GM19240 (cell line): ENCODE data around the gene KIAA0040.

Experiments used
- DNase-seq: peaks from one replicate; pipeline ENCODE4 v3.0.0; 2011; ENCODE audit warnings: low spot score; ENCODE audit not compliant: insufficient read length

Gene KIAA0040

GRCh38 chr1:175200678-175201521 is 8.3 kb upstream of the KIAA0040 start:
- no peak for DNase-seq

DNA sequence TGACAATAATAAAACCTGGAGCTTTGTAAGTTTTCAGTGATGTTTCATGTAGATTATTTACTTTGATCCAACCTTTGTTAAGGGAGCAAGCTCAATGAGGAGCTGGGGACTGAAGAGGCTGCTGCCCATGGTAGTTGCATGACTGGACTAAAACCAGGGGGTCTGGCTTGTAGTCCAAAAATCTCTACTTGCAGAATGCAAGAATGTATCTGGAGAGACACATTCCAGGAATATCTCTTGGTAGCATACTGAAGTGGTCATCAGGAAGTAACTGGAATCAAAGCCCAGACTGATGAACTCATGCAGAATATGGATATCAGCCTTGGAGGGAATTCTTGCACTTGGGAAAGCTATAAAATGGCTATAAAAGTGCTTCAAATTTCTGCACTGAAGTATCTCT is 5.8 kb upstream of the KIAA0040 start:
- no peak for DNase-seq

- DNase-seq: no peak
Measured at GRCh38 chr1:175197531-175197930, 5.0 kb upstream of the KIAA0040 start.

DNA sequence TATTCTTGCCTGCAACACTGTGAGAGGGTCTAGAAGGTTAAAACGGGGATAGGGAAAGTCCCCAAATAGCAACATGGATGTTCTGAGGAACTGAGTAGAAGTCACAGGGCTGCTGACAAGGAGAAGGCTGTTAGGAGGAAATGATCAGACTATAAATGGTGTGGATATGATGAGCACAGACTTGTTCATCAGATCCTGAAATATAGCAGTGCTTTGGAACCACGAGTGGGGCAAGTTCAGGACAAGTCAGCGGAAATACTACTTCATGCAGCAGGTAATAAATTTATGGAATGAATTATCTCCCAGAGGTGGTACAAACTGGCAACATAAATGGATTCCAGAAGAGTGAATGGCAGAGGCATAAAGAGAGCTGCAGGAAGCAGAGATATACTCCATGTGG is 3.2 kb upstream of the KIAA0040 start:
- DNase-seq: no peak

- DNase-seq: no peak
Measured at GRCh38 chr1:175195281-175195680, 2.7 kb upstream of the KIAA0040 start.

DNA sequence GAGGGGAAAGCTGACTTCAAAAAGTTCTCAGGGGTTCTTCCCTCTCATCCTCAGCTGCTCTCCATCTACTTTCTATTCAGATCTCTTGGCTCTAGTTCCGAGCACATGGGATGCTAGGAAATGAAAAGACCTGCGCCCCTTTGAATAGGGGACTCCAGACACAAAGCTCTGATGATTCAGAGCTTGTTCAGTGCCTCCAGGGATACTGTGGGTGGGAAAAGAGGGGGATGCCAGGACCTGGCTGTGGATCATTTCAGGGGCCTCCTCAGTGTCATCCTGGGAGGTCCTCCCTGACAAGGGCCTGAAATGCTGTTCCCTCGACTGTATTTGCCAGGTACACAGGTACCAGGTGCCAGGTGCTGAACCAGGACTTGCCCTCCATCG is 943 bp upstream of the KIAA0040 start:
- DNase-seq: no peak

GRCh38 chr1:175192111-175192629 is 406 bp downstream of the KIAA0040 start:
- no peak for DNase-seq

- DNase-seq: no peak
Measured at GRCh38 chr1:175191659-175192058, 917 bp downstream of the KIAA0040 start.

DNA sequence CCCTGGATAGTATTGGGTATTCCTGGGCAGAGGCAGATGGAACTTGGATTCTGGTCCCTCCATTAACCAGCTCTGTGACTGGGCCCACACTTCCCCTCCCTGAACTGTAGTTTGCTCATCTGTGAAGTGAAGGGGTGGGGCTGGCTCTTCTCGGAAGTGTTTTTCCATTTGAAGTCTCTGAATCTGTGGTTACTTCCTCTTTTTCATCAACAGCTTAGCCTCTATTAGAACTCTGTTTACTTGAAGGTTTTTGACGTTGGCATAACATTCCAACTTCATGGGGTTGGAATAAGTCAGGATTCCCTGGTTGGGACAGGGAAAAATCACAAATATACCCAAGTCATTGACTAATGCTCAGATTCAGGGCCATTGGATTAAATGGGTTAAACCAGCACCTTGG is 3.6 kb downstream of the KIAA0040 start:
- peak; percentile 50 for DNase-seq

DNA sequence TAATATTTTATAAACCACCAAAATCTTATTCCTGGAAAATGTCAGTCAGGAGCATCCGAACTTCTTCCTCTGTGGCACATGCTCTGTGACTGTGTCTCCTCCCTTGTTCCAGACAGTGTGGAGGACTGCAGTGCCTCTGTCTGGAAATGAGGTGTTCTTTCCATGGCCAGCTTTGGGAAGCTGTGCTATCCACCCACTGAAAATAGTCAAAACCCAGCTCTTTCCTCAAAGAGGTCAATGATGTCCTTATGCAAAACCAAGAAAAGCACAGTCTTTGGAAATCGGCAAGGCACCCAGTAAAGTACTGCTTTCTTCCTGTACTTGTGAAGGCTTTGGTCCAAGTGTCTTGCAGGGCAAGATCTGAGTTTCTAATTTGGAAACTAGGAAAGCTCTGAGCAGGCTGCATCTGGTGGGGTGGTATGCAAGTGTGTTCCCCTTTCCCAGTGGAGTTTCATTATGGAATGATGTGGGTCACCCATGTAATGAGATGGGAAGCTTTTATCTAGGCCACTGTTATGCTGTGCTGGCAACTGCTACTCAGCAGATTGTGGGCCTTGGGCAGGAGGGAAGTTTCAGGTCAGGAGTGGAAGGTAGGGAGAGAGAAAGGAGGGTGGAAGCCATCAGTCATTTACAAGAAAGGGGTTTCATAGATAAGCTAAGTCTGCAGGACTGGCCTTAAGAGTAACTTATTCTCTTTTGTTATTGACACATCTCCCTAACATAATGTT is 6.0 kb downstream of the KIAA0040 start:
- DNase-seq: no peak

DNA sequence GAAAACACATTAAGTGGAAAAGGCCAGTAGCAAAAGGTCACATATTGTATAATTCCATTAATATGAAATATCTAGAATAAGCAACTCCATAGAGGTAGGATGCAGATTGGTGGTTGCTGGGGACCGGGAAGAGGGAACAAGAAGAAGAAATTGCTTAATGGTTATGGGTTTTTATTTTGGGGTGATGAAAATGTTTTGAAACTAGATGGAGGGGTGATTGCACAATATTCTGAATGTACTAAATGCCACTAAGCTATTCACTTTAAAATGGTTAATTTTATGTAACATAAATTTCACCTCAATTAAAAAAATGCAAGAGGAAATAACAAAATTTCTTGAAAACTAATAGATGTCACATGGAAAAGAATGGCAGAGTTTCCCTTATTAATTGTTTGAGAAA is 6.7 kb downstream of the KIAA0040 start:
- no peak for DNase-seq

DNA sequence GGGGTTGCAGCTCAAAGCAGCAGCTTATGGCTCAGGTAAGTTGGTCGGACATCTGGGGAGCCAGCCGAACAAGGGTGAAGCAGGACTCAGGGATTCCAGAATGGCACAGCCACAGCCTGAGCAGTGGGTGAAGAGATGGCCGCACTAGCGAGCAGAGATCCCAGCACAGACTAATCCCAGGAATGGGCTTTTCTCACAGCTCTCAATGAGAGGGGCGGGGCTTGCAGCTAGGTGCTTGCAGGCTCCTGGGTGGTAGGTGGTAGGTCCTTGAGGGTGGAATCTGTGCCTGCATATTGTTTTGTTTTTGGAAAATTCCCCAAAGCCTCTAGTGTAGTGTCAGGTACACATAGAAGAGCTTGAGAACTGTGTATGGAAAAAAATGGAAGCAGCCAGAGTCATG is 9.0 kb downstream of the KIAA0040 start:
- DNase-seq: no peak

- no peak for DNase-seq
Measured at GRCh38 chr1:175182201-175182746, 10.3 kb downstream of the KIAA0040 start.

- DNase-seq: no peak
Measured at GRCh38 chr1:175179837-175180590, 12.6 kb downstream of the KIAA0040 start.

DNA sequence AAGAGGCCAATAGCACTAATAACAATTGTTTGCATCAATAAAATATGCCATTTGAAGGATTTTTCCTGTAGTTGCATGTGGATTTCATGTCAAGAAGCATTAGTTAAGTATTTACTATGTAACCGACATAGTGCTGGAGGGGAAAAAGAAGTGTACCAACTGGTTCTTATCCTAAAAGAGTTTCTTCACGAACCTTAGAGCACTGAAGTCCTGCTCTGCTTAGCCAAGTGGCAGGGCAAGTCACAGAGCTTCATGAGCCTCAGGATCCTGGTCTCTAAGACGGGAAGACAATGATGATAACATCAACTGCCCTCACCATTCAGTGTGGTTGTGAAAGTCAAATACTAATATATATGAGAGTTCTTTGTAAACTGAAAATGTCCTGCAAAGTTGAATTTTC is 14.1 kb downstream of the KIAA0040 start:
- no peak for DNase-seq

DNA sequence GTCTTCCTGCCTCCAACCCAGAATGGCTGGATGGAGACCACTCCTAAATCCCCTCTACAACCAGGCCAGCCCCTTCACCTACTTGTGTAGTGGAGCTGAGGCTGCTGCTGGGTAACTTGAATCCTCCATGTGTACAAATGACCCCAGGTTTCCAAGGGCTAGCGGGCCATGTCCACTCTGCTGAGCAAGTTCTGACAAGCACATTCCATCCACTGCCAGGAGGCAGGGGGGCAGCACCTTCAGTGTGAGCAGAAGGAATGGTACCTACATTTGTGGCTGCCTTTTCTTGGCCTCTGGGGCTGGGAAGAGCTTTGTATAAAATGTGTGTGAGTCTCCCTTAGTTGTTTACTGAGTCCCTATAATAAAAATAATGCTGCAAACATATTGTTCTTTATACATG is 14.5 kb downstream of the KIAA0040 start:
- no peak for DNase-seq

- DNase-seq: no peak
Measured at GRCh38 chr1:175176246-175176645, 16.3 kb downstream of the KIAA0040 start.

DNA sequence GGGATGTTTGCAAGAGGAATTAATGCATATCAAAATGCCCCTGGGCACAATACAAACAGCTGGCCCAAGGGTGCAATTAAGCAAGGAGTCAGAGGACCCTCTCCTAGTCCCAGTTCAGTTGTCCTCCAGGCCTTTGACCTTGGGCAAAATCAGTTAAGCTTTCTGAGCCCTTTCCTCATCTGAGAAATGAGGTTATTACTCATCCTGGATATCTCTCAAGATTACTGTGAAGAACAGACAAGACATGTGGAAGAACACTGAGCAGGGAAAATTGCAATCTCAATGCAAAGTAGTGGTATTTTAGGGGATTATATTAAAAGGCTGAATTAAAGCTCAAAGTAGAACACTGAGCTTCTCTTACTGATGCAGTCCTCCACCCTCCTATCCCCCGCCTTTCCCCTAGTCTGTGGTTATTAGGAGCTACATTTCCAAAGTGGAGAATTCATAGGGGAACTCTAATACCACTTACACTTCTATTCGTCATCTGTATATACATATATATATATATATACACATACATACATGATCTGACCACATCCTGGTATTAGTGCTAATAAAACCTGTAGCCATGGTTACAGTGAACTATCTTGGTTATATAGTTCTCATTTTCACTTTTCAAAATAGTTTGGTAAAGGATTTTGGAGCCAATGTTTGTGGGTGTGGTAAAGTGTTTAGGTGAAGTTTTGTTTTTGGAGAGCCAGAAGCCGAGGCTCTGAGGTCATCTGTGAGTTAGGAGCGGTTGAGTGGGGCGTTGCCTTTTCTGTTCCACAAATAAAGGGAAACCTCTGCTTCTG is 18.1 kb downstream of the KIAA0040 start:
- no peak for DNase-seq

GRCh38 chr1:175173531-175173930 is 19.0 kb downstream of the KIAA0040 start:
- no peak for DNase-seq

GRCh38 chr1:175172503-175172902 is 20.1 kb downstream of the KIAA0040 start:
- DNase-seq: no peak
